ENCODE data around the gene MAPK8.

GRCh38 chr10:48412081-48412480 lies 105.6 kb downstream of the MAPK8 start:
- TF ChIP-seq CTCF (IDR thresholded peaks at IDR 0.05): no peak
- TF ChIP-seq POLR2A (IDR thresholded peaks at IDR 0.05): no peak
